ENCODE results near the gene PSPN. TPM values are rescaled to one million over a fixed set of nuclear protein-coding genes. Genes with fewer than 3 reads are reported as not detected.
A peak's percentile ranks its signal among the peaks of the same experiment; 100 is the strongest.

PSPN gene
- total and polyA plus RNA-seq, 2 of the 13 experiments (the other 11 are each of a cell fraction or from before 2014, with no cell fraction given) = 0.69 to 1.1 TPM

GRCh38 chr19:6393074-6393982, 17.6 kb upstream of the PSPN start, which contains the start of gene GTF2F1 (continued):
- TF ChIP-seq ARID4A (CRISPR knock-in tag; IDR thresholded peaks at IDR 0.05; ENCODE audit: borderline replicate concordance) (peak; percentile 96), ATF6 (CRISPR knock-in tag; conservative IDR thresholded peaks at IDR 0.05) (no peak), KDM2A (CRISPR knock-in tag; IDR thresholded peaks at IDR 0.05; ENCODE audit: borderline replicate concordance, low read depth) (0 out of 2 replicates have a peak, but pooled peaks have one; percentile 44), TFDP2 (CRISPR knock-in tag; IDR thresholded peaks at IDR 0.05) (peak; percentile 12; the same call in 1 of the 2 replicates), FOXA3 (CRISPR knock-in tag; IDR thresholded peaks at IDR 0.05) (peak; percentile 15; the same call in 1 of the 2 replicates), FUBP1 (CRISPR knock-in tag; IDR thresholded peaks at IDR 0.05; ENCODE audit: borderline replicate concordance) (no peak), ZBTB7B (CRISPR knock-in tag; IDR thresholded peaks at IDR 0.05) (peak; percentile 92), ZNF124 (CRISPR knock-in tag; IDR thresholded peaks at IDR 0.05) (no peak), ZNF317 (CRISPR knock-in tag; IDR thresholded peaks at IDR 0.05) (0 out of 2 replicates have a peak, but pooled peaks have one; percentile 63), ZNF280B (CRISPR knock-in tag; IDR thresholded peaks at IDR 0.05; ENCODE audit: borderline replicate concordance) (0 out of 2 replicates have a peak, but pooled peaks have one; percentile 11), ZNF703 (CRISPR knock-in tag; IDR thresholded peaks at IDR 0.05; ENCODE audit: borderline replicate concordance) (peak; percentile 79; the same call in 1 of the 2 replicates), ZMAT3 (CRISPR knock-in tag; conservative IDR thresholded peaks at IDR 0.05) (0 out of 2 replicates have a peak, but pooled peaks have one; percentile 22), HOXA3 (CRISPR knock-in tag; IDR thresholded peaks at IDR 0.05) (peak; percentile 94), MXI1 (IDR thresholded peaks at IDR 0.05; ENCODE audit: borderline replicate concordance, low read depth, low read length) (peak; percentile 84; the same call in 2 of the 3 replicates), ZNF556 (CRISPR knock-in tag; IDR thresholded peaks at IDR 0.05; ENCODE audit: borderline replicate concordance) (peak; percentile 43; the same call in 1 of the 2 replicates)

Data from HepG2 (cell line).